Germinal center (tissue), 1 donor: Measurements from ENCODE around the gene PRF1.
"Not testable (repeated sequence)": the region's sequence is repeated elsewhere in the genome, so short reads cannot be mapped to it uniquely, and the experiment has no call there.

Experiments used
- DNase-seq: peaks from one replicate; pipeline ENCODE4 v3.0.0; 2012; ENCODE audit warnings: mixed read lengths, low spot score

Gene PRF1

DNA sequence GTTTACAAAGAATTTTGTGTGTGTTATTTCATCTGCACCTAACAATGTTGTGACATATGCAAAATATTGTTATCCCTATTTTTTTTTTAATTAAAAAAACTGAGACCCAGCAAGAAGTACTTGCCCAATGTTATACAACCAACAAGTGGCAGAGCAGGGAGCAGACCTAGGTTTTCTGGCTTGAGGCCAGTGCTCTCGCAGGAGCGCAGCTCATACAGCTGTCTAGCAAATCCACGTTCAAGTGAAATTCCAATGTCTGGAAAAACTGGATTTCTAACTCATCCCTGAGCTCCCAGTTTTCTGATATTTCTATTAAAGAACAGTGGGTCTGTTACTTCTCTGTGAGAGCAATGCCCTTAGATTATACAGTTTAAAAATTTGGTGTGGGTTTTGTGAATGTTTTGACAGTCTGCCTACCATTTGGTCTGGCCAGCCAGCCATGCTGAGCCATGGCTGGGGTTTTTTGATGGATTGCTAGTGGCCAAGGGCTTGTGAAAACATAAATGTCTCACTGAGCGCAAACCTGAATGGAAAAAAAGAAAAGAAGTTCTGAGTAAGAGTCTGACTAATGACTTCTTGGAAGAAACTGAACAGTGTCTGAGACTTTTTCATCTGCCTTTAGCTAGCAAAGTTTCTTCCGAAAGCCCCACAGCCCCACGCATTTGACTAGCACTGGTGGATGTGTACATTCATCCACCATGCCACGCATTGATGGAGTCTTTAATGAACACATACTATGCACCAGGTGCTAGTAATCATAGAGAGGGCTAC lies 15.4 kb upstream of the PRF1 start:
- DNase-seq, result no peak

DNA sequence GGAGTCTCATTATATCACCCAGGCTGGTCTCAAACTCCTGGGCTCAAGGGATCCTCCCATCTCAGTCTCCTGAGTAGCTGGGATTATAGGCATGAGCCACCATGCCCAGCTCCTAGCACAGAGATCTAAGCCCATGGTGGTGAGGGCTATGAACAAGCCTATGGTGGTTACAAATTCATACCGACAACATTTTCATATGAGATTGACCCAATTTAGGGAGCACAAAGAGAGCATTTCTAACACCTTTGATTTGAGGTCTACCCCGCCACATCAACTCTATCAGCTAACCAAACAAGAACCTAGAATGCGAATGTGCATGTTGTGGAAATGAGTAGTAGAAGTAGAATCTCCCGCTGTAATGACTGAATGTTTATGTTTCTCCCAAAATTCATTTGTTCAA lies 14.2 kb upstream of the PRF1 start:
- DNase-seq, result no peak

DNA sequence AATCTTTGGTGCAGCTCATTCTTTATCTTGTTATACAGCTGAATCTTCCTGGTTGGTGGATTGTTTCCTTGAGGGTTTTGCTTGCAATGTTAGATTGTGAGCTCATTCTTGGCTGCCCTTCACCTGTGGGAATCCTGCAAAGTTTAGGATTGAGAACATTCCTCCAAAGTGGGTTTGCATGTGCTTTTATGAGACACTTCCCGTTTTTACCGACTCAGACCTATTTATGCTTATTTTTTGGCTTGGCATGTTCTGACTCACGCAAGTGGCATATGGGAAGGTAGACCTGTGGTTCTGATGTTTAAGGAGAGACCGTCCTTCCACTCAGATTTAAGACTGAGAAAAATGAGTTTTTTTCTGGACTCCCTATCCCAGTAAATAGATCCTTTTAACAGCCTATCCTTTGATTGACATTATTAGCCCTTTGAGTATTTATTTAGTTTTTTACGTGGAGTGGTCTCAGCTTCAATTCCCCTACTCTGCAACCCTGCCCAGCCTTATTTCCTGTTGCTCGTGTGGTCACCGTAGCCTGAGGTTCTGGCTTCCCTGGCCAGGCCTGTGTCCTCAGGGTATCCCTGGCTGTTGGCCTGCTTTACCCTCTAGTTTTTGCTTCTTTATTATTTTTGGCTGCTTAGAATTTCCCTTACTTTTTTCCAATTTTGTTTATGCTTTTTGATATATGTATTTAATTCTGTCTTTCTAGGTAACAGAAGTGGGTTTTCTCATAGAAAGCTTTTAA lies 13.4 kb upstream of the PRF1 start:
- no peak for DNase-seq

DNA sequence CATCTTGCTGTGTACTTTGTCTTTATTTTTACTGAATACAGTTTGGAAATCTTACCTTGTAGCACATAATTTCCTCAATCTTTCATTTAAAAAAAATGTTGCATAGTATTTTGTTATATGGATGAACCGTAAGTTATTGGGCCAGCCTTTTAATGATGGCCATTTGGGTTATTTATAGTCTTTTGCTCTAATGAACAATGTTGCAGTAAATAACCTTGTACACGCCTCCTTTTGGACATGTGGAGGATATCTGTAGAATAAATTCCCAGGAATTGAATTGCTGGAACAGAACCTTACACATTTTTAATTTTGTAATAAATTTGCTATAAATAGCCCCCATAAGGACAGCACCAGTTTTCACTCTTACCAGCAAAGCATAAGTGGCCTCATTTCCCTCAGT lies 12.7 kb upstream of the PRF1 start:
- no peak for DNase-seq

DNA sequence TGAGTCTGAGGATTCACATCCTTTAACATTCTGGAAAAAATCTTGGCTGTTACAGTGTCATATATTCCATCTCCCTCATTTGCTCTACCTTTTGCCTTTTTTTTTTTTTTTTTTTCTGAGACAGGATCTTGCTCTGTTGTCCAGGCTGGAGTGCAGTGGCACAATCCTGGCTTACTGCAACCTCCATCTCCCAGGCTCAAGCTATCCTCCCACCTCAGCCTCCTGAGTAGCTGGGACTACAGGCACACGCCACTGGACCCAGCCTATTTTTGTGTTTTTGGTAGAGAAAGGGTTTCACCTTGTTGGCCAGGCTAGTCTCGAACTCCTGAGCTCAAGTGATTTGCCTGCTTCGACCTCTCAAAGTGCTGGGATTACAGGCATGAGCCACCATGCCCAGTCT lies 11.8 kb upstream of the PRF1 start:
- DNase-seq, result not testable (repeated sequence)

DNA sequence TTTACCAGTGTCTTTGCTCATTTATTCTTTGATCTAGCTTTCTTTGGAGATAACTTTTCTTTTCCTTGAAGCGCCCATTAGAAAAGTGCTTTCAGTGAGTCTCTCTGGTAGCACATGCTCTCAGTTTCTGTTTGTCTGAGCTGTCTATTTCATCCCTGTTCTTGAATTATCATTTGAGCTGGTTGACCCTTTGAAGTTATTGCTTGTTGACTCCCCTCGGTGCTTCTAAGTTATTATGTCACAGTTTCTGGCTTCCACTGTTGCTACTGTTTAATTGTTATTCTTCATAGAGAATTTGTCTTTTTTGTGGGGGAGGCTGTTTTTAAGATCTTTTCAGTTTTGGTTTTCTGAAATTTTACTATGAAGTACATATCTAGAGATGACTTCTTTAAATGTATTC lies 11.4 kb upstream of the PRF1 start:
- no peak for DNase-seq

DNA sequence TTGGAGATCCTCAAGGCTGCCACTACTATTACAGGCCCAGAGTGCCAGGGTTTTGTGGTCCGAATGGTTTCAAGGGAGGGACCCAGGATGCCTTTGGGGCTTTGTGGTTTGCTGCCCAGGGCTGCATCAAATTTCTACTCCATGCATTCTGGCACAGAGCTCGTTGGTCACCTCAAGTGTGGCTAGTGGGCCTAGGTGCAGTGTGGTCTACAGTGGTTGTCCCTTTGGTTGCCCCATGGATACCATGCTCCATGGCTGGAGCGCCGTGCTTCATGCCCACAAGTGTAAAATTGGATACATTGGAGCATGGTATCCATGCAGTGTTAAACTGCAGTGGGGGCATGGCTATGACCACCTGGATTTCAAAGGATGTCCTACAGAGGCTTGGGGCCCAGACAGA lies 5.4 kb upstream of the PRF1 start:
- no peak for DNase-seq

DNA sequence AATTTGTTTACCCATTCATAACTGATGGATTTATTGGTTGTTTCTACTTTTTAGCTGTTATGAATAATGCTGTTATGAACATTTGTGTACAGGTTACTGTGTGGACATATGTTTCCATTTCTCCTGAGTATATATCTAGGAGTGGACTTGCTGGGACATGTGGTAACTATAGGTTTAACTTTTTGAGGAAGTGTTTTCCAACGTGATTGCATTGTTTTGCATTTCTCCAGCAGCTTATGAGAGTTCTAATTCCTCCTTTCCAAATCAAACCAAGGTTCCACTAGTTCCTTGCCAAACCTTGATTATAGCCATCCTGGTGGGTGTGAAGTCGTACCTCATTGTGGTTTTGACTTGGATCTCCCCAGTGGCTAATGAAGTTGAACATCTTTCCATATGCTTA lies 2.6 kb upstream of the PRF1 start:
- no peak for DNase-seq

DNA sequence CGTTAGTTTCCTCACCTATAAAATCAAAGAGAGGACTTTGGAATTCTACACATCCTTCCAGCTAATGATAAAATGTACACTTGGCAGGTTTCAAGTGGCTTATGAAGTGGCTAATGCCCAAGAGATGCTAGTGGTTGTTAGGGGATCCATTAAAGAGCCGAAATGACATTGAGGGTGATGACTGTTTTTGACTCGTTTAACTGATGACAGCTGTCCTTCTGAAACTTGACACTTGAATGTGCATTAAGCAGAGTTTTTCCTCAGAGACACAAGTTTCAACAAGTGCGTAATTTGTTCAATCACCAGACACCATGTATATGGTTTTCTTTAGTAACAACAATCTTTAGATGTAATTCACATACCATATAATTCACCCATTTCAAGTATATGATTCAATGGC lies 1.6 kb upstream of the PRF1 start:
- DNase-seq, result no peak

DNA sequence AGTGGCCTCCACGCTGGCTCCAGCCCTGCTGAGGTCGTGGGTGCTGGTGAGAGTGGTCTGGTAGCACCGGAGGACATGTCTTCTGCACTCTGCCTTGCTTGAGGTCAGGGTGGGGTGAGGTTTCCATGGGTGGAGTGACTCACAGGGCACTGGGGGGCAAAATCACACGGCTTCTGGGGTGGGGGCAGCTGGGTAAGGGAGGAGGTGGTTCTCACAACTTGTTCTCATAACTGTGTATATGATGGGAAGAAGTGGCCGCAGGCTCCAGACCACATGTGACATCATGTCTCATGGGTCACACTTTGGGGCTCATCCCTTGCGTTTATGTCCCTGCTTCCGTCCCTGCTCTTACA lies 884 bp upstream of the PRF1 start:
- DNase-seq, result no peak

DNA sequence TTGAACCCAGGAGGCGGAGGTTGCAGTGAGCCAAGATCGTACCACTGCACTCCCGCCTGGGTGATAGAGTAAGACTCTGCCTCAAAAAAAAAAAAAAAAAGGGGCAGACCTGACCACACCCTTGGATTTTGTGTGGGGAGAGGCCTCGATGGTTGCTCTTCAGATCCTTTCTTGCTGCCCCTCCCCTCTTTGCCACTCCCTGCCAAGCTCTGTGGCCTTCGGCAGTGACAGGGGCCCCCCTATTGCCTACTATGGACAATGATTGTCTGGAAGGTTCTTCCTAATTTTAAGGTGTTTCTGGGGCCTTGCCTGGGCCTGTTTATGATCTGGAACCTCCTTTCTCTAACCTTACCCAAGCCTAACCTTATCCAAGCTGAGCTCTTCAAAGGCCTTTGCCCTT lies 795 bp downstream of the PRF1 start:
- DNase-seq, result no peak

DNA sequence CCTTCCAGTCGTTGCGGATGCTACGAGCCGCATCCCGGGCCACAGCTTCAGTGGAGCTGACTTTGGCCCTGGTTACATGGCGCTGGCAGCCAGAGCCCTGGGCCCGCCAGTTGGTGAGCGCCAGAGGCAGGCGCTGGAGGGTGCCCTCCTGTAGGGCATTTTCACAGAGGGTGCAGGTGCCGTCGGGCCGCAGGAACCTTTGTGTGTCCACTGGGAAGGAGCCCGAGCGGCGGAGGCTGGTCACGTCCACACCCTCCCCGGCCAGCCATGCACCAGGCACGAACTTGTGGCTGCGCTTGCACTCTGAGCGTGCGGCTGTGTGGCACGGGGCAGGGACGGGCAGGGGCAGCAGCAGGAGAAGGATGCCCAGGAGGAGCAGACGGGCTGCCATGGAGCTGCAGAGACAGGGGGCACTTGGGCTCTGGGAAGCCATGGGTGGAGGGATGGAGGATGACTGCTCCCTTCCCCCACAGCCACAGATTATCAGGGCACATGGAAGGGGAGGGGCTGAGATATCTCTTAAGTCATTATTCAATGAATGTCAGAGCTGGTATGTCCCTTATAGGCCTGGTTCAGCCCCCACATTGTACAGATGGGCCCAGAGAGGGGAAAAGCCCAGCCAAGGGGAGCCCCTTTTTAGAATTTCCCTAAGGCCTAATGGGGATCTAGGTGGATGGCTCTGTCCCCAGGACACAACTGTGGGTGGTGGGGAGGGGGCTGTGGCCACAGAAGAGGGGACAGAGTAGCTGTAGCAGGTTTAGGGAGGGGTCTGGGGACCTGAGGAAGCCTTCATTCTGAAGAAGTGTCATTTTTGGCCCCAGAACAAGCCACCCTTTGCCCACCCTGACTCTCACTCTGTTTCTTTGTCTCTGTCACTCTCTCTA lies 1.8 kb downstream of the PRF1 start:
- DNase-seq, result no peak

DNA sequence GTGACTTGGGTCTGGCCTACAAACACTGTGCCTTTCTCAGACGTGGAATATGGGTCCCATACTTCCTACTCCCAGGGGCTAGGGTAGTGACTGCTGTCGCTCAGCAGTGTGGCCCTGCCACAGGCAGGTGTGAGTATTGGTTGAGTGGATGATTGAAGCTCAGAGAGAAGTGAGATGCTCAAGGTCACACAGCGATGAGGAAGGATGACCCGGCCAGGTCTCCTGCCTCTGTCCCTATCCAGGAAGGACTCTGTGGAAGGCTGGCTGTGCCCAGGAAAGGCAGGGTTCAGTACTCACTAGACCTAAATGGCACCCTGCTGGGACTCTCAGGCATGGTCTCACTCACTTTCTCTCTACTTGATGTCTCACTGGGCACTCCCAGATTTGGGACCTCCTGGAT lies 2.8 kb downstream of the PRF1 start:
- DNase-seq, result no peak

DNA sequence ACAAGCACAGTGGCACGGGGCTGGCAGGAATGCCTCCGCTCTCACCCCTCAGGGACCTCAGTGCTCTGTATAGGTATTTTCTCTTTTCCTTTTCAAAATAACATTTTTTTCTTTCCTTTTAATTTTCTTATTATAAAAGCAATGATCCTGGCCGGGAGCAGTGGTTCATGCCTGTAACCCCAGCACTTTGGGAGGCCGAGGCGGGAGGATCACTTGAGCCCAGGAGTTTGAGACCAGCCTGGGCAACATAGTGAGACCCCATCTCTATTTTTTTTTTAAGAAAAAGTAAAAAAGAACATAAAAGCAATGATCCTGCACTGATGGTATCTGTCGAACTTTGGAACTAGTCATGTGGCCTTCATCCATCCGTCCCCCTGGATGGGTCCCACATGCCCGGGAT lies 3.2 kb downstream of the PRF1 start:
- no peak for DNase-seq

DNA sequence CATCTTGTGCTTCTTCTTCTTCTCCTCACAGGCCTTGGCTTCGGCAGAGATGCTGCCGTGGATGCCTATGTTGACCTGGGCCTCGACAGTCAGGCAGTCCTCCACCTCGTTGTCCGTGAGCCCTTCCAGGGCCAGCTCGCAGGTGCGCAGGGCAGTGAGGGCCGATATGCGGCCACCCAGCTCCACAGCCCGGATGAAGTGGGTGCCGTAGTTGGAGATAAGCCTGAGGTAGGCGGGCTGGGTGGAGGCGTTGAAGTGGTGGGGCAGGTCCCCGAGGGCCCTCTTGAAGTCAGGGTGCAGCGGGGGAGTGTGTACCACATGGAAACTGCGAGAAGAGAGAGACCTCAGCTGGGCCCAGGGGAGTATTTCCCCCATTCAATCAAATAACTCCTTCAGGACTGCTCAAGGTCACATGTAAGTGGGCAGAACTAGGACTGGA lies 3.7 kb downstream of the PRF1 start:
- DNase-seq, result no peak

DNA sequence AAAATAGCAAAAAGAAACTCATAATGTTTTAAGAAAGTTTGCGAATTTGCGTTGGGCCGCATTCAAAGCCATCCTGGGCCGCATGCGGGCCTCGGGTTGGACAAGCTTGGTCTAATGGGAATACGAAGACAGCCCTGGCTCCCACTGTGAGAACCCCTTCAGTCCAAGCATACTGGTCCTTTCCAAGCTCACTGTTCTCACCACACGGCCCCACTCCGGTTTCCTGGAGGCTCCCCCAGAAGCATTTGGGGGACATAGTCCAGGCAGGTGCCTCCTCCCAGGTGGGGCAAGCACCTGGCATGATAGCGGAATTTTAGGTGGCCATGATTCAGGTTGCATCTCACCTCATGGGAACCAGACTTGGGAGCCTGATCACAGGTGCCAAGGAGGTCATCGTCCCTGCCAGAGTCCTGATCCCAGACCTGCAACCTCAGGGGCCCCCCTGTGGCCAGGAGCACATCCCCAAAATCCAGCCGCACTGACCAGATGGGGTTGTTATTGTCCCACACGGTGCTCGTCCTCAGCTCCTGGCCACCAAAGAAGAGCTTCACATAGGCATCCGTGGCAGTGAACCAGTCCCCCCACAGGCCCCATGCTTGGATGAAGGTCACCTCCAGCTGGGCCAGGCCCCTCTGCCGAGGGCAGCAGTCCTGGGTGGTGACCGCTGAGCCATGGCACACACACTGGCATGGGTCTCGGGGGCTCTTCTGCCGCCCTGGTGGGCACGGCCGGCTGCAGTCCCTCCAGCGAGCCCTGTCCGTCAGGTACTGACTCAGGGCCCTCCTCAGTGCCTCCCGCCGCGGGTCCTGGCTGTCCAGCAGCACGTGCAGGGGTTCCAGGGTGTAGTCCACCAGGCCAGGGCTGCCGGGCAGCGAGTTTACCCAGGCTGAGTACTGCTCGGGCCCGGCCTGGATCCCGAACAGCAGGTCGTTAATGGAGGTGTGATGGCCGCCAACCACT lies 4.4 kb downstream of the PRF1 start:
- no peak for DNase-seq

DNA sequence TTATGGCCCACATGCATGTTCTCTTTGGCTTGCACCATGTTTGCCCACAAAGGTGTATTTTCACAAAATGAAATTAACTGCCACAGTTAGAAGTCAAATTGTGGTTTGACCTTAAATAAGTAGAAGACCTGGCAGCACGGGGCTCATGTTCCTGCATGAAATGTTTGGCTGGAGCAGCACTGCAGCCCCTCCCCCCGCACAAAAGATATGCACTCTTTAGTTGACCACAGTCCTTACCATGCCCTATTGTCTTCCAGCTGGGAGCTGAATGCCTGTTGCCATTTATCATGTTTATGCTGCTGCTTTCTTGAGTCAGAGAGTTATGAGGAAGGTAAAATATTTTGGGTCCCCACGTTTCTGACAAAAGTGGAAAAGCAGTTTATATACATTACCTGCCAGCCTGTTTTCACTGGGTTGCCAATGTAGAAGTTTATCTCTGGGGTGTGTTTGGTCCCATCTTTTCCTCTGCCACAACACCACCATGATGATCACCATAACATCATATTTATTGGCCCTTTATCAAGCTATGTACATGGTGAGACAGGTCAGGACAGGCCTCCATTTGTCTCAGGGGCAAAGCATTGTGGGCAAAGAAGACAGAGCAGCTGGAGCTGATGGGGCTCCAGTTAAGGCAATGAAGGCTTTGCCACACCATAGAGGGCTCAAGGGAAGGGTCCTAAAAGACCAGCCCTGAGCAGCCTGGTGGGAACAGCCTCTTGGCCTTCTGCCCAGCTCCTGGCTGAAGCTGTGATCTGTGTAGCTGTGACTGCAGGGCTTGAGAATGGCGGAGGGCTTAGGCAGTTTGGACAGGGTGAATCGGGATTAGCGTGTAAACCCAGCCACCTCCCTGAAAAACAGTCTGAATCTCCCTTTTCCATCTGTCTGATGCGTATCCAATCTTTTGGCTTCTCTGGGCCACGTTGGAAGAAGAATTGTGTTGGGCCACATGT lies 5.4 kb downstream of the PRF1 start:
- no peak for DNase-seq

DNA sequence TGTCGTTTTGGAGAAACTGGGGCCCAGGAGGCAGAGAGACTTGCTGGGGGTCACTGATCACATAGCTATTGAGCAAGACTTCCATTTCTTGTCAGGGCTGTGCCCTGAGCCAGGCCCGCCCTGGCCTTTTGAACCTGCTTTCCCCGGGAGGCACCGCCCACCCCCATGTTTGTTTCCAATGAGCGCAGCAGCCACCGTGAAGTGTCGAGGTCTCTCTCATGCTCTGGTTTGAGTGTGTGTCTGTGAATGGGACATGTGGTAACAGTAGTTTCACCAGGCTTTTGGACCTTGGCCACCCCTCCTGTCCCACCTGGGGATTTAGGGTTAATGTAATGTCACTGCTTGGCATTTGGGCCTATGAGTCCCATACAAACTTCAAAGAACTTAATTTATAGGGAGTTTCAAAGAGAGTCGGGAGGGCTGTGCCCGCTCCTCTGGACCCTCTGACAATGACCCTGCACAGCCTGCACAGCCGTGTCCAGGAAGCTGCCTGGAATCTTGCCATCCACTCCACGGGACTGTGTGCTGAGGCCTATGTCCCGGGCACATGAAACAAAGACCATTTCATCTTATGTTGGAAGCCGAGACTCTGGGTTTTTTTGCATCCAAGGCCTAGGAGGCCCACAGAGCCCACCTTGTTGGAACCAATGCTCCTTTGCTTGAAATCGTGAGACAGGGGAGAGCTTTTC lies 6.3 kb downstream of the PRF1 start:
- no peak for DNase-seq

DNA sequence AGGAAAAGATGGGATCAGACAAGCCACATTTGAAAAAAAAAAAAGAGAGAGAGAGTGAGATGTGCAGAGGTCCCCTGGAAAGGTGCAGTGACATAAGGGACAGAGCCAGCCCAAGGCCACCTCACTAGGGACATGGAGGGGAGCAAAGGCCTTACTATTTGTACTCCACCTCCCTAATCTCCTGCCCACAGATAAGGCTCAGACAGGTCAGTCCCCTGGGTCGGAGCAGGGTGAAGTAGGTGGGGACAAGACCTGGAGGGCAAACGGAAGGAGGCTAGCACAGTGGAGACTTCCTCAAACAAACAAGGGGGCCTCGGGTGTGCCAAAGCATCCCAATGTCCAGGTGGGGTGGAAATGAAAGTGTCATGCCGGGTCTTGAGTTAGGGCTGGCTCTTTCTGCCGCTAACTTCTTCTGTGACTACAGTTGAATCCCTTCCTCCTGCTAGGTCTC lies 7.0 kb downstream of the PRF1 start:
- no peak for DNase-seq

DNA sequence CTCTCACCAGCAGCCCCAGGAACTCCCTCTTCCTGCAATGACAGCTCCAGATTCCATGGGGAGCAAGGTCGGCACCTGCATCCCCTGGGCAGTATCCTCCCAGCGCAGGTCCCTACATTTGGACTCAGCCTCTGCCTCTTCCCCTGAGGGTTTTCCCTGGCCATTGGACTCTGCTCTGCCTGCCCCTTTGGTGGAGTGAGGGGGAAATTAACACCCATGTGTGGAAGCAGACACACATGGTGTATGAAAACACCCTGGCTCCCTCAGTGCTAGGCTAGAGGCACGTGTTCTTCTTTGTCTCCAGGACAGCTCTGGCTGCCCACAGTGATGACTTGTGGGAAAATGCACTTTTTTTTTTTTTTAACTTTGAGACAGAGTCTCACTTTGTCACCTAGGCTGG lies 8.4 kb downstream of the PRF1 start:
- no peak for DNase-seq
